ENCODE data around the gene KRTAP5-7.

Gene KRTAP5-7

DNA sequence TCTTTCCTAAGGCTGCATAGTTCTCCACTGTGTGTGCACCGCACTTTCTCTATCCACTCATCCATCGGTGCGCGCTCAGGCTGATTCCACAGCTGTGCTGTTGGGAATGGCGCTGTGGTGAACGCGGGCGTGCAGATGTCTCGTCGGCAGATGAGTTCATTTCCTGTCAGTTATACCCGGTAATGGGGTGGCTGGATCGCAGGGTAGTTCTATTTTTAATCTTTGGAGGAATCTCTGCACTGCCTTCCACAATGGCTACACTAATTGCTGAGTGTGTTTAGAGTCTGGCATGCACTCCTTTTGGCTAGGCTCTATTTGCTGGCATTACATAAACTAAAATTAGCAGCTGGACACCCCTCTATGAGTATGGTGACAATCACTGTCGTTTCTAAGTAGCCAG, 27.9 kb upstream of the KRTAP5-7 start:
- no peak overlapping the region for H3K27ac ChIP-seq
- TF ChIP-seq, protein P1, sequence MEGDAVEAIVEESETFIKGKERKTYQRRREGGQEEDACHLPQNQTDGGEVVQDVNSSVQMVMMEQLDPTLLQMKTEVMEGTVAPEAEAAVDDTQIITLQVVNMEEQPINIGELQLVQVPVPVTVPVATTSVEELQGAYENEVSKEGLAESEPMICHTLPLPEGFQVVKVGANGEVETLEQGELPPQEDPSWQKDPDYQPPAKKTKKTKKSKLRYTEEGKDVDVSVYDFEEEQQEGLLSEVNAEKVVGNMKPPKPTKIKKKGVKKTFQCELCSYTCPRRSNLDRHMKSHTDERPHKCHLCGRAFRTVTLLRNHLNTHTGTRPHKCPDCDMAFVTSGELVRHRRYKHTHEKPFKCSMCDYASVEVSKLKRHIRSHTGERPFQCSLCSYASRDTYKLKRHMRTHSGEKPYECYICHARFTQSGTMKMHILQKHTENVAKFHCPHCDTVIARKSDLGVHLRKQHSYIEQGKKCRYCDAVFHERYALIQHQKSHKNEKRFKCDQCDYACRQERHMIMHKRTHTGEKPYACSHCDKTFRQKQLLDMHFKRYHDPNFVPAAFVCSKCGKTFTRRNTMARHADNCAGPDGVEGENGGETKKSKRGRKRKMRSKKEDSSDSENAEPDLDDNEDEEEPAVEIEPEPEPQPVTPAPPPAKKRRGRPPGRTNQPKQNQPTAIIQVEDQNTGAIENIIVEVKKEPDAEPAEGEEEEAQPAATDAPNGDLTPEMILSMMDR (conservative IDR thresholded peaks at IDR 0.05): no peak

DNA sequence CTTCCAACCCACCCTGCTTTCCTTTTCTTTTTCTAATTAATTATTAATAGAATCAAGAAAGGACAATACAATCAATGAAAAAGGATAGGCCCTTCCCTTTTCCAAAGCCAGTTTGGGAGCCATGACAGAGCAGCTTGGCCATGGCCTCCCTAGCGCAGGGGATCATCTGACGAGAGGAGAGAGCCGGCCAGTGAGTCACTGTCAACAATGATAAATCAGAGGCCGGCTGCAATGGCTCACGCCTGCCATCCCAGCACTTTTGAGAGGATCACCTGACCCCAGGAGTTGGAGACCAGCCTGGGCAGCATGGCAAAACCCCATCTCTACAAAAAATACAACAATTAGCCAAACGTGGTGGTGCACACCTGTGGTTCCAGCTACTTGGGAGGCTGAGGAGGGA, 27.5 kb upstream of the KRTAP5-7 start:
- no peak overlapping the region for H3K27ac ChIP-seq
- TF ChIP-seq, protein P1 (conservative IDR thresholded peaks at IDR 0.05): no peak

DNA sequence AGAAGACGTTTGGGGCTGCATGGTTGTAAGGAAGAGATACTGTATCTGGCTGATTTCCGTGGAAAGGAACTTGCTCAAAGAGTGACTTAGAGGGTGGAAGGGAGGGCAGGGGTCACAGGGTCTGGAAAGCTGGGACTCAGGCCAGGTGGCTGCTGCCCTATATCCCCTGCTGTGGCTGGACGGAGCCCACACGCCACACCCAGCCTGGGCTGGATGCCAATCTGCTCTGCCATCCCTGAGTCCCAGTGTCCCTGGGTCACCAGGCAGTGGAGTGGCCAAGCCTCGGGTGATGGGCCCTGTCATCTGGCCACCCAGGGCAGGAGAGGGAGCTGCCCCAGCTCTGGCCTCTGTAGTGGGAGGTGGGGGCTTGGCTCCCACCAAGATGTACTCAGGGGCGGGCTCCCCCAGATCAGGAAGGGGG, 26.5 kb upstream of the KRTAP5-7 start:
- H3K27ac ChIP-seq: no peak overlapping the region; the same call in 1 of the 2 replicates
- TF ChIP-seq, protein P1 (conservative IDR thresholded peaks at IDR 0.05): no peak

DNA sequence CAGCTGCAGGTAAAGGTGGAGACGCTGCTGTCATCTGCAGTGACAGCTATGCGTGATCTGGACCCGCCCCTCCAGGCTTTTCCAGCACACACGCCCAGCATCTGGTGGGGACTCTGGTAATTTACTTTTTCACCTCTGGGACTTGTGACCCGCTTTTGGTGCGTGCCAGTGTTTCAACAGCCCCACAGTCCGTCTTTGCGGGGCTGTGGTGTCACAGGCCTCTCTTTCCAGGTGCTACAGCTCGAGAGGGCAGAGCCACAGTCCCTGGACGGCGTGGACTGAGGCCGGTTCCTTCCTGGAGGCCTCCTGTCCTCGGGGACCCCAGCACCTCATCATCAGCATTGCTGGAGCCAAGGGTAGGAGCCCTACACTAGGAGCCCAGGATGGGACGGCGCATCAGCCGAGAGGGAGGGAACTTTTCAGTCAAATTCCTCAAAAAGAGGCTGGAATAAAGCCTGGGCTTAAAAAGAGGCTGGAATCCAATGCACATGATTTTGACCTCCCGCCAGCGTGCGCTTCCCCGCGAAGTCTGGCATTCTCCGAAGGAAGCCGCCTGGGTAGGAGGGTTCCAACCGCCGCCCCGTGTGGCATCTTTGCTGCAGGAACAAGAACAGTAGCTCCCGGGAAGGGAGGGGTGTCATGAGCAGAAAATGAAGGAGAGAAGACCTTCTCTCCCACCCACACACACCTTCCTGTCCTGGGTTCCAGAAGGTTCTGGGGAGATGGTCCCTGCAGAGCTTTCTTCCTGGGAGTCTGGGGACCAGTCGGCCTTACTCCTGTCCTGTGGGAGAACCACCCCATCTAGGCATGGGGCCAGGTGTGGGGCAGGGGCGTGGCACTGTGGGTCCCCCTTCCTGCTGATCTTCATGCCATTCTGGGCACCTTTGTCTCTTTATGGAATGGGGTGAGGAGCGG, 25.7 kb upstream of the KRTAP5-7 start:
- TF ChIP-seq, protein P1 (conservative IDR thresholded peaks at IDR 0.05): no peak
- no peak overlapping the region; the same call in 1 of the 2 replicates for H3K27ac ChIP-seq

DNA sequence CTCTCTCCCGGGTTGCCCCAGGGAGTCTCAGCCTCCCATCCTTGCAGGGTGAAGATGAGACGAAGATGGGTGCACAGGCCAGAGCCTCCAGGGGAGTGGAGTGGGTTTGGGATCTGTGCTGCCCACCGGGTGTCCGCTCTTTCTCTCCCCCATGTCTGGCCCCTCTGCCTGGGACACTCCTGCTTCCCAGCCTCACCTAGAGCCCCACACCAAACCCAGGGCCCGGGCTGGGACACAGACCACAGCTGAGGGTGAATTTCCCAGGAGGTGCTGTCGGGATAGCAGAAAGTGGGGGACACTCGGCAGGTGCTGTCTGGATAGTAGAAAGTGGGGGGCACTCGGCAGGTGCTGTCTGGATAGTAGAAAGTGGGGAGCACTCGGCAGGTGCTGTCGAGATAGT, 25.0 kb upstream of the KRTAP5-7 start:
- H3K27ac ChIP-seq: no peak overlapping the region
- TF ChIP-seq, protein P1 (conservative IDR thresholded peaks at IDR 0.05): no peak

GRCh38 chr11:71502871-71503435, 24.1 kb upstream of the KRTAP5-7 start:
- peak overlapping the region; percentile 87 for H3K27ac ChIP-seq

DNA sequence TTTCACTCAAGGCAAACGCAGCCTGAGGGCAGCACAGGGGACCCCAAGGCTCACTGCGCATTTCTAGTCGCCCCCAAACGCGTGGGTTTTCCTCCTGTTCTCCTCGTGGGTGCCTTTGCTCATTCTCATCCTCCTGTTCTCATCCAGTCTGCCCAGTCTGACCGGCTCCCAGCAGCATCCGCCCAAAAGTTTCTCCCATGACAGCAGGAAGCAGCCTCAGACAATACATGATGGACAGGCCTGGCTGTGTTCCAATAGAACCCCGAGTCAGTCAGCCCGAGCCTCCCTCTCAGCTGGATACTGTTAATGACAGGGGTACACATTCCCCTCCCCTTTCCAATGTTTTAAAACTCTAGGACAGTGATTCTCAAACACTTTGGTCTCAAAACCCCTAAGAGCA, 22.5 kb upstream of the KRTAP5-7 start:
- TF ChIP-seq, protein P1 (conservative IDR thresholded peaks at IDR 0.05): no peak
- H3K27ac ChIP-seq: peak overlapping the region; percentile 87

More at GRCh38 chr11:71502871-71503435, 24.1 kb upstream of the KRTAP5-7 start:
- TF ChIP-seq, protein P1 (conservative IDR thresholded peaks at IDR 0.05): no peak

Measured in VCaP (cell line).